Smooth muscle cell of the brain vasculature (primary cell): ENCODE measurements around the gene CELF4.

Experiments
- DNase-seq: peaks from one replicate; pipeline ENCODE4 v3.0.0-alpha.2; 2012; ENCODE audit warnings: low read depth, low spot score

The CELF4 gene

GRCh38 chr18:37565101-37565976, at the start of gene CELF4:
Gene CELF4, minus strand, starts transcription at chr18:37565798.
- DNase-seq: no peak

GRCh38 chr18:37613253-37613565, 47.6 kb upstream of the CELF4 start:
- no peak for DNase-seq

- DNase-seq: no peak
Measured at GRCh38 chr18:37612524-37613252, 47.1 kb upstream of the CELF4 start.

GRCh38 chr18:37611614-37612279, 46.1 kb upstream of the CELF4 start:
- DNase-seq: no peak

GRCh38 chr18:37608876-37609275, 43.3 kb upstream of the CELF4 start:
- no peak for DNase-seq

GRCh38 chr18:37607281-37607680, 41.7 kb upstream of the CELF4 start:
- no peak for DNase-seq

GRCh38 chr18:37604032-37604431, 38.4 kb upstream of the CELF4 start:
- DNase-seq: no peak

- no peak for DNase-seq
Measured at GRCh38 chr18:37598966-37599896, 33.6 kb upstream of the CELF4 start.

GRCh38 chr18:37598396-37598795, 32.8 kb upstream of the CELF4 start:
- no peak for DNase-seq

- no peak for DNase-seq
Measured at GRCh38 chr18:37590346-37590745, 24.7 kb upstream of the CELF4 start.

GRCh38 chr18:37588289-37588688, 22.7 kb upstream of the CELF4 start:
- DNase-seq: no peak

GRCh38 chr18:37586656-37587225, 21.1 kb upstream of the CELF4 start:
- DNase-seq: no peak

- no peak for DNase-seq
Measured at GRCh38 chr18:37584952-37585695, 19.5 kb upstream of the CELF4 start.

- DNase-seq: no peak
Measured at GRCh38 chr18:37584217-37584616, 18.6 kb upstream of the CELF4 start.

GRCh38 chr18:37582261-37582660, 16.7 kb upstream of the CELF4 start:
- DNase-seq: no peak

- DNase-seq: no peak
Measured at GRCh38 chr18:37578886-37579513, 13.4 kb upstream of the CELF4 start.

- no peak for DNase-seq
Measured at GRCh38 chr18:37578182-37578678, 12.6 kb upstream of the CELF4 start.

GRCh38 chr18:37577051-37577611, 11.5 kb upstream of the CELF4 start:
- no peak for DNase-seq

- no peak for DNase-seq
Measured at GRCh38 chr18:37575646-37576045, 10.0 kb upstream of the CELF4 start.
